ENCODE data around the gene APBB2.

Gene APBB2

GRCh38 chr4:40789031-40789430, 425.3 kb downstream of the APBB2 start:
- DNase-seq, result no peak

GRCh38 chr4:40788331-40788730, 426.0 kb downstream of the APBB2 start:
- no peak for DNase-seq

DNA sequence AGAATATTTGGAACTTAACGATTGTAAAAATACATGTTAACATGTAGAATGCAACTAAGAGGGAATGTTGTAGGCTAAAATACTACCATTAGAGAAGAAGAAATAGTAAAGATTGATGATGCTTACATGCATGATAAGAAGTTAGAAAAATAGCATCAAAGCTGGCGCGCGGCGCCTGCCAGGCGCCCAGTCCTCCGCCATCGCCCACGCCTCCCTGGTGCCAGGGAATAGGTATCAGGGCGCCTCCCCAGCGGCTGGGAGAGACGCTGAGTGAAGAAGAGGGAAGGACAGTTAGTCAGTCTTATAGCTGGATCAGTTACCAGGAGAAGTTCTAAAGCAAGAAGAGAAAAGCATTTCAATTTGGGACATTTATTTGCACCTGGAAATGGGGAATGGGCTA, 428.6 kb downstream of the APBB2 start:
- DNase-seq, result no peak

- DNase-seq, result no peak
Observed at GRCh38 chr4:40782876-40783275, 431.5 kb downstream of the APBB2 start.

- no peak for DNase-seq
Observed at GRCh38 chr4:40778090-40778489, 436.3 kb downstream of the APBB2 start.

DNA sequence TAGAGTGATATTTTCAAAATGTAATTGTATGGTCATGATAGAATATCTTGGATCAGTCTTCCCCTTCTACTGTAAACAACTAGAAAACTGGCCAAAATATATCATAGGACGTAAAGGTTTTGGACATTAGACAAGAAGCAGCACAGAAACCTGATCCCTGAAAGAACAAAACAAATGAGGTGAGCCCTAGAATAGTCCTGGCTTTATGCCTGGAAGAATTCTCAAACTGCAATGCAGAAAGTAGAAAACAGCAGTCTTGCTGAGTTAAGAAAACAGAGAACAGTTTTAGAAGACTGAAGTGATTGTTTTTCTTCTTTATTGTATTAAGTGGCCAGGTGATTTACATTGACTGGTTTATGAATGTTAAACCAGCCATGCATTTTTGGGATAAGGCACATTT, 445.1 kb downstream of the APBB2 start:
- no peak for DNase-seq

DNA sequence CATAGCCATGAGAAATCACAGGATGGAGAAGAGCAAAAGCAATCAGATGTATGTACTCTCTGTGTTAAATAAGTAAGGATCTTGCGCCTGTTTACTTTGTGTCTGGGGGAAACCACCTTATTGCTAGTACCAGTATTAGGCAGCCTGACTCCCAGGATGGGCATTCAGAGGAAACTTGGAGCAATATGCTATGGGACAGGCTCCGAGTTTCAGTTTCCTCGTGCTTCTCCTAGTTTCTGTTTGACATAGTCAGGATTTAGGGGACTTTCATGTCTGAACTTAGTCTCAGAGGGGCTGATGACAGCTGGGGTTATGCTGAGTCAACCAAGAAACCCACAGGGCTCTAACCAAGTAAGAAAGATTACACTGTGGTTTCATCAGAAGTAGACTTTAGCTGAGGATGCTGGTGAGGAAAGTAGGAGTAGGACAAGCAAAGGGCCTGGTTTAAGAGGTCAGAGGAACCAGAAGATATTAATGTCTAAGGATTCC, 451.1 kb downstream of the APBB2 start:
- no peak for DNase-seq
